HG02610 (cell line): Measurements from ENCODE around the gene PTPN14.
"Not testable (repeated sequence)": the region's sequence is repeated elsewhere in the genome, so short reads cannot be mapped to it uniquely, and the experiment has no call there.

Experiments
- ATAC-seq: cut with Tn5 transposase; IDR thresholded peaks from one replicate; pipeline ENCODE4 v1.9.1; 2021; ENCODE audit warnings: mild to moderate bottlenecking, moderate library complexity; ENCODE audit not compliant: unreplicated experiment

PTPN14 gene

DNA sequence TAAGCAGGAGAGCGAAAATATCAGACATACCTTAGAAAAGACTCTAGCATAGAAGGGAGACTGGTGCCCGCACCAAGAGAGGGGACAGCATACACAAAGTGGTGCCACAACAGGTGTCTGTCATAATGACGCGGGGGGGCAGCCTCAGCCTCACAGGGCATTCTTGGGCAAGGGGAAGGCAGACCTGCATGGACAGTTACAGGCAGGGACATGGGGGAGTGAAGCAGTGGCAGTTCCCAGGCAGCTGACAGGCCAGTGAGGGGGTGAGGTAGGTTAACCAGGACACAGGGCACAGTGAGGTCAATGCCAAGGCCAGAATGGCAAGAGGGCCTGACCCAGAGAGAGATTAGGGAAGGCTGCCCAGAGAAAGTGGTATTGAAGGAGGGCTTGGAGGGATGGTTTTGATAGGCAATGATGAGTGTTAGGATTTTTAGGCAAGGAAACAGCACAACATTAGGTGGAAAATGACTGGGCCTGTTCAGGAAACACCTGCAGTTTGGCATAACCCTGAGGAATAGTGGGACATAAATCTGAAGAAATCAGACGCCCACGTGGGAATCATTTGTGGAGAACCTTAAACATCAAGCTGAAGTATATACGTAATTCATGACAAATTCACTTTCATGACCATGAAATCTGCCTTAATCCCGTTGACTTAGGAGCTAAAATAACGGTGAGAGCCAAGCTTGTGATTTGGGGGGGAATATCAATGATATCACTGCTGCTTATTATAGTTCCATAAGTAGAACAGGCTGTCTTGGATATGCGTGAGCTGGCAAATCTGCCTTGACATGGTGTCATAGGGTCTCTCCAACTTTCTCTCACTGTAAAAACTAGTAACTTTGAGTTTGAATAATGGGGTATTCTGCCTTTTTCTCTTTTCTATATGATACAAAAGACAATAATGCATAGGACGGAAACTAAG, 8.9 kb downstream of the PTPN14 start:
- ATAC-seq: no peak

DNA sequence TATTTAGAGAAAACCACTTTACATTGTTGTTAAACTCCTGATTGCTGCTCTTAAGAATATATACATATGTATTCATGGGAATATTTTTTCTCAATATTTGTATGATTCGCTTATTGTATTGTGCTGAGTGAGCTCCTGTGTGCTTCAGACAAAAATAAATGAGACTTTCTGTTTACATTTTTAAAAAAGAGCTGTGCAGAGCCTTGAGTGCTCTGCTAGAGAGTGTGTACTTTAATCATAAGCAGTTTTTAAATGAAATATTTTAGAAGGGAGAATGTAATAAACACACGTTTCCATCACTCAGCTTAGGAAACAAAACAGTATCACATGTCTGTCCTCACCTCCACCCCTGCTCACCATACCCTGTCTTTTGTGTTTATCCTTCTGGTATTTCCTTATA, 9.7 kb downstream of the PTPN14 start:
- ATAC-seq: no peak

DNA sequence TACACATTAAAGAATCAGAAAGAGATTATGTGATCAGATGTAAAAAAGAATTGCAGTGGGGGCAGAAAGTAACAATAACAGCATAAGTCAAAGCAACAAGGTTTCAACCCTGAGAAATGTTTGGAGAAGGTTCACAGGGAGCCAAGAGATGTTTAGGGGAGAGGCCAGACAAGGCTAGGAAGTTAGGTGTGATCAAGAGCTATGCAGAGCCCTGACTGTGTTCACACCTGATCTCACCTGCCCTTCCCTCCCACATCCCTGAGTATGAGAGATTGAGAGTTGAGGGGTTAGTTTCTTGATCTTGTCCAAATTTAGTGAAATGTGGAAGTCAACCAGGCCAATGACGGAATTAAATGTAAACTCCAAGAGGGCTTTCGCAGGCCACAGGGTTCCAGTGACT, 10.2 kb downstream of the PTPN14 start:
- no peak for ATAC-seq

DNA sequence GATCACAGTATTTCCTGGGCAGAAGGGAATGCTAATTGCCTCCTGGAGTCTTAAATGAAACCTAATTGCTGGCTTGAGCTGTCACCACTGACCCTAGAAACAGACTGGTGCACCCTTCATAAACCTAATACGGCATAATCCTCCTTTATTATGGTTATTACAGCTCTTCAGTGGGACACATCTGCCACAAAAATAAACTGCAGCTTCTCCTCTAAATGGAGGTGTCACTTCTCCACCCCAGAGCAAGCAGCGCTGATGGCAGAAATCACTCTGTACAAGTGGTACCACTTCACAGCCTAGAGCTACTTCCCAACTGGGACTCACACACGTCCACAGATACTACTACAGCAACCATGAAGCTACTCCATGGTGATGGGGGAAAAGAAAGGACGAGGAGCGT, 11.1 kb downstream of the PTPN14 start:
- ATAC-seq: no peak

DNA sequence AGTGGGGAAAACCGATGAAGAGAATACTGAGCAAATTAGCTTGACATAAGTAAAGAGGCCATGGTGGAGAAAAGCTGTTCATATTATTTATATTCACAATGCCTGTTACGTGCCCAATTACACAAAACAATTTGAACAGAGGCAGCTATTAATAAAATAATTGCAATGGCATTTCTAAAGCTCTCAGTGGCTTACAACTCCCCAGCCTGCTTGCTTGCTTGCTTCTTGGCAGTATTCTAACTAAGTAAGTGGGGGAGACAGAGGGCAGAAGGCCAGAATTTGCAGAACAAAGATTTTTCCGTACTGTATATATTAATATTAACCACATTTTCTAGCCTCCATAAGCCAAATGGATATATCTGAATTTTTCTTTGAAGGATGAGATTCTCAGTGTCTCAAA, 12.9 kb downstream of the PTPN14 start:
- ATAC-seq: no peak

DNA sequence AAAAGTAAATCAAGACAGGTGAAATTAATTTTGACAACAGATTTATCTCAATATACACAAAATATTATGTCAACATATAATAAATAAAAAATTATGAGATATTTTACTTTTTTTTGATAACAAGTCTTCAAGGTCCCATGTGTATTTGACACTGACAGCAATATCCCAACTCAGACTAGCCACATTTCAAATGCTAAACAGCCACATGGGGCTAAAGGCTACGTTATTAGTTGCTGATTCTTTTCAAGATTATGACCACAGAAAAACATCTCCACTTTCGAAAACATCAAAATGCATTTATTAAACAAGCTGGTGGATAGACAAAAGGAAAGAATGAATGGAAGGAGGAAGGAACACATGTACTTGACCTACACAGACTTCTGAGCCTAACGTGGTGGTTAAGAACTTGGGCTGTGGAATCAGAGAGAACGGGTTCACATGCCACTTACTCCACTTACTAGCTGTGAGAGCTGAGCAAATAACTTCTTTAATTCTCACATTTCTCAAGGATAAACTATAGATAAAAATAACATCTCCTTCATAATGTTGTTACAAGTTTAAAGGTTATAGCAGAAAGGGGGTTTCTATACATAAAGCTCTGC, 13.4 kb downstream of the PTPN14 start:
- ATAC-seq: no peak

DNA sequence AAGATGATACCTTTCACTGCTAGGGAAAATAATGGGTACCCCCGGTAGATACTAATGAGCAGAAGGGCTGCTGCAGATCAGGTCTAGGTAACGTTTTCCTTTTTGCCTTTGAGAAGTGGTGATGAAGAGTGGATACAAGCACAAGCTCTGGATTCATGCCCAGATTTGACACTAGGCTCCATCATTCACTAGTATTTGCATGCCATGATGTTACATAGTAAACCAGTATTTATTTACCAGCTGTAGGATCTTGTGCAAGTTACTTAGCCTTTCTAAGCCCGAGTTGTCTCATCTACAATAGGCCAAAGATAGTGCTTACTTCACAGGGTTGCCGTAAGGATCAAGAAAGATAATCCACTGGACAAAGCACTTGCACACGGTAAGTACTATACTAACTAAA, 14.2 kb downstream of the PTPN14 start:
- no peak for ATAC-seq

DNA sequence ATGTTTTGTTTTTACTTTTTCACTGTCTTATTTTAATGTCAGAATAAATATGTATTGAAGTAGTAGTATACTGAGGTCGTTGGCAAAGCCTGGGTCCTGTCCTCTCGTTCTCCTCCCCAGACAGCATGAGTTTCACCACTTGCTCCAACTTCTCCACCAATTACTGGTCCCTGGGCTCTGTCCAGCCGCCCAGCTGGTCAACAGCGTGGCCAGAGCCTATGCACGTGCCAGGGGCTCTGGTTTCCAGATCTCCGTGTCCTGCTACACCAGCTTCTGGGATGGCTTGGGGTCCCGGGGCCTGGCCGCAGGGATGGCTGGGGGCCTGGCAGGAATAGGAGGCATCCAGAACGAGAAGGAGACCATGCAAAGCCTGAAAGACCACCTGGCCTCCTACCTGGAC, 19.3 kb downstream of the PTPN14 start:
- no peak for ATAC-seq

DNA sequence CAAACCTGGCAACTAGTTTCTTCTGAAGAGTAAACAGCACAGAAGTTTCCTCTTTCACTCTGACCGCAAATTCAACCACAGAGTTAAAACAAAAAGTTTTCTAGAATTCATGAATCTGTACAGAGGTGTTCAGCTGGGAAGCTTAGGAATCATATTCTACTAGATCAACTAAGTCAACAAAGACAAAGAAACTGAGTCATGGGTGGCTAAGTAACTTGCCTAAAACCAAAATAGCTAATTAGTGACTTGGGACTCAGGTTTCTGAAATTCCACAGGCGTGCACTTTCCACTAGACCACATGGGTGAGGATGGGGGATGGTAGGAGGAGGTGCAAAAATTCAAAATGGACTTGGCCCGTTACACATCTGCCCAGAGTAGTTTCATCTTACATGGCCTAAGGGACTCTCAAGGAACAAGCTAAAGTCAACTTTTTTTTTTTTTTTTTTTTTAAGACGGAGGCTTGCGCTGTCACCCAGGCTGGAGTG, 25.8 kb downstream of the PTPN14 start:
- no peak for ATAC-seq

DNA sequence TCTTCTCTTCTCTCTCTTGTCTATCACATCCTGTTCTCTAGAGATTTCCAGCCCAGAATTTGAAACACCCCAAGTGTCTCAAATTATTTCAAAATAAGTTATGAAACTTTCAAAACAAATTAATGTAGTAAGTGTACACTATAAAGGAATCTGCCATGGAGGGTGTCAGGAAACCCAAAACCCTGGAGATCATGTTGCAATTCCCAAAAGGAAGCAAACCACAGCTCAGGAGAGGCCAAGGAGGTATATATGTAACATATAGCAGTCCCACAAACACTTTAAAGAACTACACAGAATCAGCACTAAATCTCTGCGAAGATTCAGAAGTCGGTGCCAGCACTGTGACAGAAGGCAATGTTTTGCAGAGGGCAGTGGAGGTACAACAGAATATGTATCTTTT, 26.6 kb downstream of the PTPN14 start:
- no peak for ATAC-seq

DNA sequence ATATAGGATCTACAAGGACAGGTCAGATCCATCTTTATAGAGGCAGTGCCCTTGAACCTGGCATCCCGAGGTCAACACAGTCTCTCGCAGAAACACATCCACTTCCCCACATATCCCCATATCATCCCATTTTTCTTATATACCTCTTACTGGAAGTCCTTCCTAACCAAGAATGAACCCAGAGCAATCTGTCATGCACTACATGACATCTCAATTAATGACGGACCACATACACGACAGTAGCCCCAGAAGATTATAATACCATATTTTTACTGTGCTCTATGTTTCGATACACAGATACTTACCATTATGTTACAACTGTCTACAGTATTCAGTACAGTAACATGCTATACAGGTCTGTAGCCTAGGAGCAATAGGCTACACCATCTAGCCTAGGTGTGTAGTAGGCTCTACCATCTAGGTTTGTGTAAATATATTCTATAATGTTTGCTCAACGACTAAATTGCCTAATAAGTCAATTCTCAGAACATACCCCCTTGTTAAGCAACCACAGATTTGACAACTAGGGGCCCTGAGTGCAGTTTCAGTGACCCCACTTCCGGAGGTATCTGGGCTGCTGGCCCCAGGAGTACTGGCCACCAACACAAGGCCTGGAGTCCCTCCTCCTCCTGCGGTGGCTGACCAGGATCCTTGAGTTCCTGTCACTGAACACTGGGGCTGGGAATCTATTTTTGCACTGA, 28.1 kb downstream of the PTPN14 start:
- no peak for ATAC-seq

DNA sequence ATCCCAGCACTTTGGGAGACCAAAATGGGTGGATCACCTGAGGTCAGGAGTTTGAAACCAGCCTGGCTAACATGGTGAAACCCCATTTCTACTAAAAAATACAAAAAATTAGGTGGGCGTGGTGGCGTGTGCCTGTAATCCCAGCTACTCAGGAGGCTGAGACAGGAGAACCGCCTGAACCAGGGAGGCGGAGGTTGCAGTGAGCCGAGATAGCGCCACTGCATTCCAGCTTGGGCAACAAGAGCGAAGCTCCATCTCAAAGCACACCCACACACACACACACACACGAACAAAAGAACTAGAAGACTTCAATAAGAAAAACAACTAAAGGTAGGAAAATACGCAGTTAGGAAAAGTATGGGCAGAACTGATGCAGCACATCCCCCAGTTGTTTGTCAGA, 29.9 kb downstream of the PTPN14 start:
- ATAC-seq: not testable (repeated sequence)

DNA sequence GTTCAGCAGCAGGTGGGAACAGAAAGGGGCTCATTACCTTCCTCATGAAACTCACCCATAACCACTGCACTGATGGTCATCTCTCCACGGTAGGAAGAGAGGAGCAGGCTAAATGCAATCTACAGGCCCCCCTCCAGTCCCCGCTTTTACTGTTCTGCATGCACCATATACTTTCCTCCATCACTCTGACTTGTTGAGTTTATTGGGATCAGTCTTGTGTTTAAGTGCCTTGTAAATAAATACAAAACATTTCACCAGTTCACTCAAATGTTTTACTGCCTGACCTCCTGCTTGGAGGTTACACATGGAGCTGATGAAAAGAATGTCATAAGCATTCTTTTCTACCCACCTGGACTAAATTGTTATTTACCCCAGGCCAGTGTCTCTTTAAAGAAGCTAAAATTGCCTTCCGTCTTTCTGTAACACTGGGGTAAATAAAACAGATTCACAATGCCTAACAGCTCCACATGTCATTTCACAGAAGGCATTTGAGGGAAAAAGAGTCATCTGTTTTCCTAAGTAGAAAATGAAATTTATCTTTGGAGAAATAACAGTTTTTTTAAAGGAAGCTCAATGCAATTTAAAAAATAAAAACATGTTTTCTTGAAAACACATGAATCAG, 30.7 kb downstream of the PTPN14 start:
- no peak for ATAC-seq

DNA sequence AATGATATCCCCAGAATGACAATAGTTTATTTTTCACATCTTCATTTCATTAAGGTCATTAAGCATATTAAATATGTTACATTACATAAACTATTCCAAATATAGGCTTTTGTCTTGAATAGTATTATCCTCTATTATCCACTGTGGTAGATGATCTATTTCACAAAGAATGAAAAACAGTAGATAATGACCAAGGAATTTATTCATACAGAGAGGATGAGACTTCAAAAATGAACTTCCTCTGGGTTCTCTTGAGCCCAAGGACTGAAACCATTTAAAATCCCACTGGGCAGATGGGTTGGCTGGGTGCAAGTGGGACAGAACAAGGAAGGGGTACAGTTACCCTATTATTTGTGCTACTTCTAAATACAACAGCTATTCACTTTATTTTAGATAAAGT, 33.0 kb downstream of the PTPN14 start:
- ATAC-seq: no peak

DNA sequence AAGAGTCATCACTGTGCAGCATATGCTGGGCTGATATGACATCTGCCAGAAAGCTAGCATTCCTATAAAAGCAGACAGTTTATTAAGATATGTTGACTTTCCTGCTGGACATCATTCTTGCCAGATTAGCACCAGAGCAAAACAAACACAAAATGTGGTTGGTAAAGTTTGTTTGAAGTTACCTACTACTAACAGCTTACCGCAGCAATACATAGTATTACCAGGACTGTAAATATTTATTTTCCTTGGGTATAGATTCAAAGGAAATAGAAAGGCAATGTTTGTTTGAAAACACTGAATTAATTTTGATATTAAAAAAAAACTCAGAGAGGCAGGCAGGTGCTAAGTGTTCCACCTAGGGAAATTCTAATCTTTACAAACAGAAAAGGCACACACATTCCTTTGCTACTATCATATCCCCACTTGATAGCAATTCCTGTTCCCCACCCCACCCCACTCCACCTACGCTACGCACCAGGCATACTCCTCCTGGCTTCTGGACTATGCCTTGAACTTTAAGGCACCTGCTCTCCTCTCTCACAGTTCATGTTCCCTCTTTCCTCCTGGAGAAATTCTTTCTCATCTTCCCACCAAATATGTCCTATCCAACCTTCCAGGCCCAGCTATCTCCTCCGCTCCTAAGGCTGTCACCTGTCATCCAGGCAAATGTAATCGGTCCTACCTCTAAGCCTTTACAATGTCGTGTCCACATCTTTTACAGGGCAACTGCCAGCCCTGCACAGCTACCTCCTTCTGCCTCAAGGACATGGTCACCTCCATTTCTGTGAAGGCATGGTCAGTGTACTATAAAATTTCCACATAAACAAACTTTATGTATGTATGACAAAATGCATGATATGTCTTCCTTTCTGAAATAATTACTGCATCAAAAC, 34.7 kb downstream of the PTPN14 start:
- no peak for ATAC-seq

DNA sequence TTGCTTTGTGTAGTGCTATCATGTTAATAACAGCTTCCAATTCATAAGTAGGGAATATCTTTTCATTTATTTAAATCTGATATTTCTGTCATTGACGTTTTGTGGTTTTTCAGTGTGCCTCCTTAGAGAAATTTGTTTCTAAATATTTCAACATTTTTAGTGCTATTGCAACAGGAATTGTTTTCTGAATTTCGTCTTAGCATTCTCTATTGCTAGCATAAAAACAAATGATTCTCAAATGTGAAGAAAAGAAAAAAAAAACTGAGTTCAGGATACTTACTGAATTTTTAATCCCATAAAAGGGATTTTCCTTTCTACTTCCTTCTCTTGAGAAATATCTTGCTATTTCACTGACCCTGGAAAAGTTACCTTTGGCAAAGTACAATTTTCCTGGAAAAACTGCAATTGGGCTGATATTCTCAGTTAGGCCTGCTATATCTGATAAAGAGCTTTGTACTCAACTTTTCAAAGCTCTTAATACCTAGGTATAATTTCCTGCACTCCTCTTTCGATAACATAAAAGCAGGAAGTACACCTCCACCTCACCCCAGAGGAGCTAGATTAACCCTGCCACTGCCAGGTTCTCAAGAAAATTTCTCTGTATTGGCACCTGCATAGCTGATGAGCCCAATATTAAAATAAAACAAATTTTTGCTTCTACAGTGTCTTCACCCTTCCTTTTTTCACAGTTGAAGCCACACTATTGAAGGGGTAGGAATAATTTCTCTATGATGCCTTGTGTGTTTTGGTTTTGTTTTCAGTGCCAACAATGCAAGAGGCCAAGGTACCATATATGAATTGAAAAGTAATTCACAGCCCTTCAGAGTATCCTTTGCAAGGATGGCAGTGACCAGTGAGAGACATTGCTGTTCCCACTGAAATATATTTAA, 35.6 kb downstream of the PTPN14 start:
- ATAC-seq: no peak

DNA sequence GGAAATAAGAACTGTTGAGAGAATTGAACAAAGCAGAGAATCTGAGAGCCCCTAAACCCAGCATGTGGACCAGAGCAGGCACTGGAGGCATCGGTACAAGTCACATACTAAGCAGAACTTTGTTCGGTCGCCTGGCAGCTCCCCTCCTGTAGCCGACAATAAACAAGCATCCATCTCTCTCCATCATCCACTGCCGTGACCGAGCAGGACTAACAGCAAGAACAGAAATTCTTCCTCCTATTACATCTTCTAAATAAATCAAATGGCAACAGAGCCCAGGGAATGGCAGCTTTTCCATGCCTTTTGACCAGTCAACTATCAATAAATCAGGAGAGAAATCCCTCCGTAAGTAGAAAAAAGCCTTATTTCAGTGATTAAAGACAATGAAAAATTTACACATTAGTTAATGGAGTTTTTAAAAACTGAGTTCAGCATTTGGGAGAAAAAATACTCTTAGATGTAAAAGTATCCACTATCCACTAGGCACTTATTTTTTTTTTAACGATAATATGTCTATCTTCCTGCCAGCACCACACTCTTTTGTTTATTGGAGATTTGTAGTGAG, 36.5 kb downstream of the PTPN14 start:
- ATAC-seq: no peak

DNA sequence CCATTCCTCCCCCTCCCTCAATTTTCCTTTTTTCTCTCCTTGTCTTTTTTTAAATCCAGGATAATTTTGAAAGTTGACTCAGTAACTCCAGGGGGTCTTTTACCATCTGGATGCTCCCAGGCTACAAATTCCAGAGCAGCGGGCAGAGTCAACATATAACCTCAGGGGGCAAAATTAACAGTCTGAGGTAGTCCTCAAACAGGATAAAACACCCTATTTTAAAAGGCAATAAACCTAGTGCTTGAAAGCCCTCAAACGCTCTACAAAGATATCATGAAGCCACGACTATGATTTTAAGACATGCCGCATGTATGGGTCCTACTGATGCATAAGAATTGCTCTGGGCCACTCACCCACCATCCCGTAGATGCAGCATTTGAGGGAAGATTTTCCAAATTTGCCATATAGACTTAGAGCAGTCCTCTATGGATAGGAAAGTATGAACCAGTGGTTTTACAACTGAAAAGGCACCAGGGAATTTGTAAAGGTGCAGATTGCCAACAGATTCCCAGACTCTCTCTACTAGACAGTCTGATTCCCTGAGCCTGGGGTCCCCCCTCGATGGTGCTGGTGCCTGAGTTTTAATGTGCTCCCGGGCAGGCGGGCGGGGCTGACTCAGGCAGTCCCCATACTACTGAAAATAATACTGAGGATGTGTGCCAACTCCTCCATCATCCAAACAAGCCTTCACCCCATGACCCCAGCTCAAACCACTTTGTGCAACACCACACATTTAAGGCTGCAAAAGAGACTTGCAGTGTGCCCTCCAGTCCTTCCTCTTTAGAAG, 37.2 kb downstream of the PTPN14 start:
- no peak for ATAC-seq
